Stimulated activated CD4-positive, alpha-beta T cell treated with anti-CD3 and anti-CD28 coated beads, Interleukin-4, amount 100 ng/mL, for 24 hours (primary cell): ENCODE results near the gene WDPCP.
"Not testable (repeated sequence)": the region's sequence is repeated elsewhere in the genome, so short reads cannot be mapped to it uniquely, and the experiment has no call there.

Source experiments
- DNase-seq: peaks from one replicate; pipeline ENCODE4 v3.0.0-alpha.2; 2020

WDPCP gene

DNA sequence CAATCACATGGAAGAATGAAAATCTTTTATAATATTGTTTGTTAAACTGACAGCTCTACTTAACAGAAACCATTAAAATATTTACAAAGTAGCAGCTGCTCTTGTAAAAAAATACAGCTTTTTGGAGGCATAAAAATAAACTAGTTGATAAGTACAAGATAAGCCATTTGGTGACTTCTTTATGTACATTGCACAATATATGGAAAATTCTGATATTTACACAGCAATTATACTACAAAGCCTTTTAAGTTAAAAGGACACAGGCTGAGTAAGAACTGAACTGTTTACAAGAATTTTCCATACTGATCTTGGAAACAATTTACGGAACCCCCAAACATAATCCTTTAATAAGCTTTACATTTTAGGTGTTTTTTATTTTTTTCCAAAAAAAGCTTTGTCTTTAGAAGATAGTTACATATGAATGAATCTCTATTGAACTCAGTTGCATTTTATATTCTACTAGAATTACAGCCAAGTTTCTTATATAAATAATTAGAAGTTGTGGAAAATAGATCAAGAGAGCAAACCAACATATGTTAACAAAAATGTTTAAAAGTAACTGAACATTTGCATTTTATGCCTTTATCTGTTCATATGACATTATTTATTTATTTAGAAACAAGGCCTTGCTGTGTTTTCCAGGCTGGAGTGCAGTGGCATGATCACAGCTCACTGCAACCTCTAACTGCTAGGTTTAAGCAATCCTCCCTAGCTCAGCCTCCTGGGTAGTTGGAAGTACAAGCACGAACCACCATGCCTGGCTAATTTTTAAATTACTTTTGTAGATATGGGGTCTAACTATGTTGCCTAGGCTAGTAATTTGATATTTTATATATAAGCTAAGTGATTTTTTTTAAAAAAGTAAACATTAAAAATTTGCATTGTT lies 395.1 kb downstream of the WDPCP start:
- DNase-seq, result no peak

DNA sequence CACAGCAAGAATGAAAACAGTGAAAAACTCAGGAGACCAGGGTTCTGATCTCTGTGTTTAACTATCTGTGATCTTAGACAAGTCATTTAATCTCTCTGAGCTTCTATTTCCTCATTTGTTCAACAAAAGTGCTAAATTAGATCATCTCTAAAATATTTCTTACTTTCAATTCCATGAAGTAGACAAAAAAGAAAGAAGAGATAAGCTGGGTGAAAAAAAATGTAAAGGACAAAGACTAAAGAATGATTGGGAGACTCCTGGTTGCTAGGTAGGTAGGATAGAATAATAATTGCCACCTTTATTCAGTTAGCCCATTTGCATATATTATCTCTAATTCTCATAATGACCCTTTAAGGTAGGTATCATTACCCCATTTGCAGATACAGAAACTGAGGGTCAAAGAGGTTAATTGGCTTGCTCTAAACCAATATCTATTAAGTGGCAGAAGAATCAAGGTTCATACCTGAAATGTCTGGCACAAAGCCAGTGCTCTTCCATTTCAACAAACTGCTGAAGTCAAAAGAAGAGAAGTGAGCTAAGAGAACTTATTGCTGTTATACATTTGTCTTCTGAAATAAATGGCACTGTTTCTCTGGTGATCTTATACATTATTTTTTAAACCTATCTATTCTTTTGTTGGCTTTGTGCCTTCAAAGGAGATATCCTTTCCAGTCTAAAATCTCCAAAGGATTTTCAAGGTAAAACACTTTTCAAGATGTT lies 395.9 kb downstream of the WDPCP start:
- no peak for DNase-seq

DNA sequence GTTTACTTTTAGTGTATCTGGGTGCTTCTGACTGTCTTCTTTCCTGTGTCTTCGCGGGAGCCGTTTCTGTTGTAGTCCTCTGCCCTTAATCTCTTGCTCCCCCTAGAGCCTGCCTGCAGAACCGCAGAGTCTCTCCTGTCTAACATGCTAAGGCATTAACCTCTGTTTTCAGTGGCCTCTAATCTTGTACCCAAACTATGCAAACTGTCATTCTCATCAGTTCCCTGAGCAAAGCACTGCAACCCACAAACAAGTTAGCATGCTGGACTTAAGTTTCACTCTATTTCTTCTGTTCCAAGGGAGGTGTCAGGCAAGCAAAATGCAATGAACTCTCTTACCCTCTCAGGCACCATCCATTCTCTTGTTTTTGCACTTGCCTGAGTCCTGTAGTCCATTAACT lies 399.3 kb downstream of the WDPCP start:
- DNase-seq, result no peak

DNA sequence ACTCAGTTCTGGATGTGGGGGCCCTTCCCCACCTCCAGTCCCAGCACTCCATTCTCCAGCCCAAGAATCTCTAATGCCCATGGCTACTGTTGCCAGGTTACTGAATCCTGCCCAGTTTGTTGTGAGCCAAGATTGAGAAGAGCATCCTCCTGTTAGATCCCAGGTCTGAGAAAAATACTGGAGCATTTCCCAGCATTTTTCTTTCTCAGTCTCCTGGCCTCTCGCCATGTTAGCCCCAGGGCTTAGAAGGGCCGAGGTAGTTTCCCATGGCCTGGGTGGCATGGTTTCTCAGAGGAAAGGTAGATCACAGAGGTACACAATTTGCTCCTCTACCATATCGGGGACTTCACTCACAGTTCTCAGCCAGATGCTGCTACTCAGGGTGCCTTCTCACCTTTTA lies 401.9 kb downstream of the WDPCP start:
- DNase-seq, result no peak

DNA sequence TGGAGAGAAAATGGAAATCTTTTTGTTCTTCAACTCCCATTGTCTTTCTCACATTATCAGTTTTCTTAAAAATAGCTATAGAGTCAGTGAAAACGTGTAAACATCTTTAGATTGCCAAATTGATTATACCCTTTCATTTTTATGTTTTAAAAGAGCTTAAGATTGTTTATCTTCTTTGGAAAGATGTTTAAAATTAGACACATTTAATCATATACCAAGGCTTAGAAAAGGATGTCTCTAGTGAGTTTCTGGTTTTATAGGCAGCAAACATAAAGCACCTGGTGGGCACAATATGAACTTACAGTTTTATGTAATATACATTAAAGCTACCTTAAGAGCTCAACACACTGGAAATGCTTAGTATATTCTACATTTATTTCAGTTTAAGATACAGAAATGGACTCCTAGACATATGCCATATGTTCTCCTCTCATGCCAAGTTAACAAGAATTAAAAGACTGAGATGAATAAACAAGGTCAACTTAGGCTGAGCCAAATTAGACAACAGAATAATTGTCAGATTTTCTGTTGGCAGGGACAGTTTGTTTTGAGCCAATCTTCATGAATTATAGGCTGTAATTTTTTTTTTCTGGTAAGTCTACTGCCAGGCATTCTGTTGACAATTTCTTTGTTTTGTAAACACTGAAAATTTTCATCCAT lies 425.0 kb downstream of the WDPCP start:
- DNase-seq, result no peak

DNA sequence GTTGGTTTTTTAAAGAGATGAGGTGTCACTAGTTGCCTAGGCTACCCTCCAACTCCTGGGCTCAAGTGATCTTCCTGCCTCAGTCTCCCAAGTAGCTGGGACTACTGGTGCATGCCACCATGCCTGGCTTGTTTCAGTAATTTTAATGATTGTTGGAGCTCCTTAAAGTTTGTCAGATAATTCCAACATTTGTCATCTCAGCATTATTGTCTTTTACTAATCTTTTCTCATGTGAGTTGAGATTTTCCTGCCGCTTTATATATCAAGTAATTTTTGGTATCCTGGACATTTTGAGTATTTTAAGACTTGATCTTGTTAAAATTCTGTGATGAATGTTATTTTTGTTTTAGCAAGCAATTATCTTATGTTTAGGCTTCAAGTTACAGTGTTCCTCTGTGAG lies 429.0 kb downstream of the WDPCP start:
- no peak for DNase-seq

DNA sequence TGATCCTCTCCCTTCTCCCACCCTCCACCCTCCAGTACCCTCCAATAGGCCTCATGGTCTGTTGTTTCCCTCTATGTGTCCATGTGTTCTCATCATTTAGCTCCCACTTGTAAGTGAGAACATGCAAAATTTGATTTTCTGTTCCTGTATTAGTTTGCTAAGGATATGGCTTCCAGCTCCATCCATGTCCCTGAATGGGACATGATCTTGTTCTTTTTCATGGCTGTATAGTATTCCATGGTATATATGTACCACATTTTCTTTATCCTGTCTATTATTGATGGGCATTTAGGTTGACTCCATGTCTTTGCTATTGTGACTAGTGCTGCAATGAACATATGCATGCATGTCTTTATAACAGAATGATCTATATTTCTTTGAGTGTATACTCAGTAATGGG lies 451.6 kb downstream of the WDPCP start:
- DNase-seq, result not testable (repeated sequence)

DNA sequence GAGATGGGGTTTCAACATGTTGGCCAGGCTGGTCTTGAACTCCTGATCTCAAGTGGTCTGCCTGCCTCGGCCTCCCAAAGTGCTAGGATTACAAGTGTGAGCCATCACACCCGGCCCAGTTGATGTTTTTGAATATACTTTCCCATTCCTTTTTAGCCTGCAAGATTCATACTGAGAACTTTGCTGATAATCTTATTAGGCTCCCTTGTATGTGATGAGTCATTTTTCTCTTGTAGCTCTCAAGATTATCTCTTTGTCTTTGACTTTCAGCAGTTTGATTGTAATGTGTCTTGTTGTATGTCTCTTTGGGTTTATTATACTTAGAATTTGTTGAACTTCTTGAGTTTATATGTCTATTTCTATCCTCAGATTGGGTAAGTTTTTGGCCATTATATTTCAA lies 456.3 kb downstream of the WDPCP start:
- no peak for DNase-seq

DNA sequence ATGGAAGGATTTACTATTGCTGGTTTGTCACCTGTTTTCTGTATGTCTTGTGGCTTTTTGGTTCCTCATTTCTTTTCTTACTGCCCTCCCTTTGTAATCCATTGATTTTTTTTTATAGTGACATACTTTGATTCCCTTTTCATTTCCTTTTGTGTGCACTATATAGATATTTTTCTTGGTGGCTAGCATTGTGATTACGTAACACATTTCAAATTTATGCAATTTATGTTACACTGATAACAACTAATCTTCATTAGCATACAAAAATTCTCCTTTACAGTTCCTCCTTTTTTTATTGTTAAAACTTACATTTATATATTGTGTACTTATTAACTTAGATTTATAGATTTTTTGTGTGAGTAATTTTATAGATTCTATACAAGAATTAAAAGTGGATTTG lies 457.1 kb downstream of the WDPCP start:
- no peak for DNase-seq

DNA sequence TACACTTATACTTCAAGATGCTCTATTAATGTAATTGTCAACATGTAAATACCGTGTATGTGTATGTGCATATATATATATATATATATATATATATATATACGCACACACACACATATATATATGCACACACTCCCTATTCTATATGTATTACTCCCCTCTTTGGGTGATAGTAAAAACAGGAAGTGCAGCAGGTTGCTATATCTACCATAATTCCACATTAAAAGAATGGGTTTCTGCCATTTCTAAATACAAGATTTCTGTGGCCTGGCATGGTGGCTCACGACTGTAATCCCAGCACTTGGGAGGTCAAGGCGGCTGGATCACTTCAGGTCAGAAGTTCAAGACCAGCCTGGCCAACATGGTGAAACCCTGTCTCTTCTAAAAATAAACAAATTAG lies 460.7 kb downstream of the WDPCP start:
- no peak for DNase-seq

DNA sequence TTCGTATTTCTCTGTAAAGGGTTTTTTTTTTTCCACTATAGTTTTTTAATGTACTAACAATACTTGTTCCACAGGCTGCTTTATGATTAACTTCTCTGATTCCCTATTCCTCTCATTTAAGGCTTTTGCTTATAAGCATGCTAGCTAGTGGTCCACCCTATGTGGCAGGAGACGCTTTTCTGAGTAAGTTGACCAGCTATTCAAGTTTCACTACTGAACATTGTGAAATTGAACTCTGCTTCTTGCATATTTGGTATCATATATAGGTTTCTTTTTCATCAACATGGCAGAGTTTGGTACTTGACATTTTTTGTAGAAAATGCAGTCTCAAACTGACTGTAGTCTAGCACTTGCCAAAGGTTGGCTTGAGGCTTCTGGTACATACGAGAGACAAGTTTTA lies 463.4 kb downstream of the WDPCP start:
- DNase-seq, result no peak

DNA sequence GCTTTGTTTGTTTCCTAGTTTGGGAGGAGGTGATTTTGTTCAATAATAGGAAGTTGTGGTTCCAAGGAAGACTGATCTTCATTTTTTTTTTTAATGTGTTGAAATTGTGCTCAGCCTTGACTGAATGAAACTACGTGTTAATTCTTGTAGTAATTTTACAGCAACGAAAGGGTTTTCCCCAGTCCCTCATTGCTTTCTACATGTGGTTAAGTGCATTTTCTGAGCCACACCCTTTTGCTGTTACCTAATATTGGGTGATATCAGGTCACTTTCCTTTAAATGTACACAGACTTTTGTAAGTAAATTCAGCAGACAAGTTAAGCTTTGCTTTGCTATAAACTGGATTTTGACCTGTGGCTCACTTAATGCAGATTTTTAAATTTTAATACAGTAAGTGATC lies 464.1 kb downstream of the WDPCP start:
- DNase-seq, result no peak

DNA sequence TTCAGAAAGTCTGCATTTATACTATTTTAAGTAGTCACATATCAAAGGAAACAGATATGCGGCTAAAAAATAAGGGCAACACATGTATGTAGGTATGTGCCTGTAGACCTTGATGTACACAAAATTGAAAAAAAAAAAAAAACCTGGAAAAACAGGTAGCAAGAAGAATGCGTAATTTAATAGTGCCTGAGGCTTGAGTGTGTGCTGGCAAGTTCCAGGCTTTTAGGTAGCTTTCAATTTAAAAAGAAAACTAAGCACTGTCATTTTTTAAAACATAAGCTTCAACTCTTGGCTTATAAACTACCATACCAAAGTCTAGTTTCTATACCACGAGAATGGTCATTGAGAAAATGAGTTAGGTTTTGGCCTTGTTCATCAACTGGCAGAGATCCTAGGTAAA lies 465.4 kb downstream of the WDPCP start:
- DNase-seq, result no peak

DNA sequence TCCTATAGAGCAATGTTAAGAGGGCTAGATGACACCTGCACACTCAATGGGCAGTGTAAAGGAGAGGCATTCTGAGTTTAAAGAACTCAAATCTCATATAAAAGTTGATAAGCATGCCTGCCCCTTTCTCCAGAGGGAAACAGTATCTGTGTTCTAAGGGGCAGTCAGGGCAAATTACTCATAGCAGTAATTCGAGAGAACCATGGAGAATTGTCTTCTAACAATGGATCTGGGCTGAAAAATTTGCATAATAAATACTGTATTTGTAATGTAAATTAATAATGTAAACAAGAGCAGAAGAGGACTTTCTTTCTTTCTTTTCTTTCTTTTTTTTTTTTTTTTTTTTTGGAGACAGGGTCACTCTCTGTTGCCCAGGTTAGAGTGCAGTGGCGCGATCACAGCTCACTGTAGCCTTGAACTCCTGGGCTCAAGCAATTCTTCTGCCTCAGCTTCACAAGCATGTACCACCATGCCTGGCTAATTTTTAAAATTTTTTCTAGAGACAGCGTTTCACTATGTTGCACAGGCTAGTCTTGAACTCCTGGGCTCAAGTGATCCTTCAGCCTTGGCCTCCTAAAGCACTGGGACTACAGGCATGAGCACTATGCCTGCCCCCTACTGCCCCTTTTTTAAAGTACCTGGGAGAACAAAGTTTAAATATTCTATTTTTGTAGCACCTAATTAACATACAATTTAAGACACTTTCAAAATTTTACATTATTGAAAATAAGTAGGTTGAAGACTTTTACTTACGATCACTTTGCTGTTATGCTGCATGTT lies 467.0 kb downstream of the WDPCP start:
- no peak for DNase-seq

DNA sequence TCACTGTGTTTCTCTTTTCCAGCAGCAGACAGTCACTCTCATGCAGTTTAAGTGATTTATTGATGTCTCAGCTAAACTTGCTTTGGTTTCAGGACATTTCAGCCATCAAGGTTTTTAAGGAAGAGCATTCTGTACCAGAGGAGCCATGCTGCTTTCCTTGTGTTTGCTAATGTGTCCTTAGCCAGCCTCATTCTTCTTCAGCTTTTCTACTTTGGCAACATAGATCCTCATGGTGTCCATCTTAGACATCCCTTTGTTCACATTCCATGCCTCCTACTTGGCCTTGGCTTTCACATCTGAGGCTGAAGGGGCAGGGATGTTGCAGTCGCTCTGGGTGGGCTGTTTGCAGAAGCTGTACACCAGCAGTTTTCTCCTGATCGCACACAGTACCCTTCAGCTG lies 469.5 kb downstream of the WDPCP start:
- DNase-seq, result no peak

DNA sequence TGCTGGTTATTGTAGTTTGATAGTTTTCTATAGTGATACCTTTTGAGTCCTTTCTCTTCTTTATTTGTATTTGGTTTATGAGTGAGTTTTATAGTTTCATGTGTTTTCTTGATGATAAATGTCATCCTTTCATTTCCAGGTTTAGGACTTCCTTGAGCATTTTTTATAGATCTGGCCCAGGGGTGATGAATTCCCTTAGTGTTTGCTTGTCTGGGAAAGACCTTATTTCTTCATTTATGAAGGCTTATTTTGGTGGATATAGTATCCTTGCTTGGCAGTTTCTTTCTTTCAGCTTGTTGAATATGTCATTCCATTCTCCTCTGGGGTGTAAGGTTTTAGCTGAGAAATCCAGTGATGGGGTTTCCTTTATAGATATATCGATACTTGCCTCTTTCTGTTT lies 483.8 kb downstream of the WDPCP start:
- no peak for DNase-seq

DNA sequence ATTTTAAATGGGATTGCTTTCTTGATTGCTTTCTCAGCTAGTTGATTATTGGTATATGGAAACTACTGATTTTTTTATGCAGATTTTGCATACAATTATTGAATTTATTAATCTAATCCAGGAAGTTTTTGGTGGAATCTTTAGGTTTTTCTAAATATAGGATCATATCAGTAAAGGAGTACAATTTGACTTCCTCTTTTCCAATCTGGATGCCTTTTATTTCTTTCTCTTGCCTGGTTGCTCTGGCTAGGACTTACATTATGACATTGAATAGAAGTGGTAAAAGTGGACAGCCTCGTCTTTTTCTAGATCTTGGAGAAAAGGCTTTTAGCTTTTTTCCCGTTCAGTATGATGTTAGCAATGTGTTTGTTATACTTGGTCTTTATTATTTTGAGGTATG lies 486.3 kb downstream of the WDPCP start:
- no peak for DNase-seq

DNA sequence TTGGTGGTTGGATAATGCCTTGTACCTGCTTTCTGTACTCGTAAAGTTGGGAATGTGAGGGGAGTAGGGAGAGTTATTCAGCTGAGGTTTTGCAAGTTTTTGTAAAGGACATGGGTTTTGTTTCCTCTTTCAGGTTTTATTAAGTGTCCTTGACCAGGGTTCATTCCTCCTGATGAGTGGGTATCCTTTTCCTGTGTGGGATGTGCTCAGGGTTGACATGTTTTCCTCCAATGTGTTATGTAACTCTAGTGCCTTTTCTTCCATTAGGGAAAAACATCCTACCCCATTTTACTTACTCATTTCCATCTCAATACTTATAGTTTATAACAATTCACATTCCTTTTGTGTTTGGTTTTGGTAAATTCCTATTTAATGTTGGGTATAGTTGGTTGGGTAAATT lies 489.2 kb downstream of the WDPCP start:
- no peak for DNase-seq

DNA sequence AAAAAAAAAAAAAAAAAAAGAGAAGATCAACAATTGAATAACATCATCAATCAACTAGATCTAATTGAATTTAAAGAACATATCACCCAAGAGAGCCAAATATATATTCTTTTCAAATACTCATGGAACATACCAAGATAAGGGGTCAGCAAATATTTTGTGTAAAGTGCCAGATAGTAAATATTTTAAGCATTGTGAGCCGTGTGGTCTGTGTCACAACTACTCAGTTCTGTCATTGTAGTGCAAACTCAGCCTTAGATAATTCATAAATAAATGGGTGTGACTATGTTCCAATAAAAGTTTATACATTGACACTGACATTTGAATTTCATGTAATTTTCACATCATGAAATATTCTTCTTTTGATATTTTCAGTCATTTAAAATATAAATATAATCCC lies 491.8 kb downstream of the WDPCP start:
- no peak for DNase-seq

DNA sequence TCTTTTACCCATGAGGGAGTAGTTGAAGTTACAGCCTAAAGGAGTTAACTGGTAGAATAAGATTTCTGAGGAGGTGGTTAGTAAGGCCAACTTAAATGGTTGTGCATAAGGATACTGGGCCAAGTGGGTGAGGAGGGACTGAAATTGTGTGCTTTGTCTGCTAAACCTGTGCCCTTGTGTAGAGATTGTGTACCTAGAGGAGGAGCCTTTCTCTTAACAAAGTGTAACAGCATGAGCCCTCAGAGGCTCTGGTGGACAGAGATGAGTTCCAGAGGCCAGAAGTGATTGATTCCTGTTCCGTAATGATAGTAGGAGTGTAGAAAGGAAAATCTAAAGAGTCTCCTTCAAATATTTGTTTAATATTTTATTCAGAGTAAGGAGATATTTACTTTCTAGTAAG lies 494.8 kb downstream of the WDPCP start:
- DNase-seq, result no peak

DNA sequence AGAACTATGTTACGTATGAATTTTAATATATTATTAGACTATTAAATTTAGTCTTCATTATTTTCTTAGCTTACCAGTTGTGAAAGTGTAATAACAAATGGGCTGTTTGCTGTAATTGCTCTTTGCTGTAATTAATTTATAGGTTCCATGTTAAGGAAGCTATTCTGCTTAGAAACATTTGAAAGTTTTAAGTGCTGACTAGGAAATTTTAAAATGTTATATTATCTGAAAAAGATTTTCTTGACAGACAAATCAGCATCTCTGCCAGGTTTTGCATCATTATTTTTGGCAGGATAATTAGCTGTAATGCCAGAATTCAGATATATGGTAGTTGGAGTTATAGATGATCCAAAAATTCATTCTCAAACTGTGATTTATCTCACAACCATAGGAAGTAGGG lies 495.4 kb downstream of the WDPCP start:
- no peak for DNase-seq

DNA sequence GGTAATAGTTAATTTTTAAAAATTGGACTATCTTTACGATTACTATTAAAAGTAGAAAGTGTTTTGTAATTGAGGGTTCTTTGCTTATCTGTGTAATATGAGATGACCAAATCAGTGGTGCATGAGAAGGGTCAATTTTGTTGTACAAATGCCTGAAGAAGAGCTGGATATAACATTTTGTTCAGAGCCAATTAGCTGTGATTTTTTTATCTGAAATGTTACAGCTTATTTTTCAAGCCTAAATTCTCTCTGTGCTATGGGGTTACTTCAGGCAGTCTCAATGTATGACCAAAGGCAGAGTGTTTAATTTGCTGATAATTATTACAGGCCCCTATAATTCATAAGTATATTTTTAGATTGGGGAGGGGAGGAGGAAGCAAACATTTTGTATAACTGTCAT lies 495.9 kb downstream of the WDPCP start:
- DNase-seq, result no peak

DNA sequence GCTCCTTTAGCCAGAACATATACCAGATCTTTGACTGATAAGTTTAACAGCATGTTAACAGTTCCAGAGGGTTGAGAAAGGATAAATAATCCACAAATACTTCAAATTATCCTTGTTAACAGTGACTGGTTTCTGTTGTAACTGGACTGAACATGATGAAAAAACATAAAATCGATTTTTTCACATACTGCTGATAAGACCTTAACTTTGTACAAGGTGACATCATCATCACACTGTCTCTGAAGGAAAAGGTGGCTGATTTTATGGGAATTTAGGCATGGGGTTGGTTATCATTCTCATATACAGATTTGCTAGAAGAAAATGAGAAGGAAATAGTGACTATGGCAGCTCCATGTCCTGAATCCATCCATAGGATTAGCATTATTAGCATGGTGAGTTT lies 501.6 kb downstream of the WDPCP start:
- no peak for DNase-seq
